ENCODE measurements around the gene TRAK1. TPM values are rescaled to one million over a fixed set of nuclear protein-coding genes. Genes with fewer than 3 reads are reported as not detected.

The TRAK1 gene
- total RNA-seq, 1 donor = 36.9 TPM

DNA sequence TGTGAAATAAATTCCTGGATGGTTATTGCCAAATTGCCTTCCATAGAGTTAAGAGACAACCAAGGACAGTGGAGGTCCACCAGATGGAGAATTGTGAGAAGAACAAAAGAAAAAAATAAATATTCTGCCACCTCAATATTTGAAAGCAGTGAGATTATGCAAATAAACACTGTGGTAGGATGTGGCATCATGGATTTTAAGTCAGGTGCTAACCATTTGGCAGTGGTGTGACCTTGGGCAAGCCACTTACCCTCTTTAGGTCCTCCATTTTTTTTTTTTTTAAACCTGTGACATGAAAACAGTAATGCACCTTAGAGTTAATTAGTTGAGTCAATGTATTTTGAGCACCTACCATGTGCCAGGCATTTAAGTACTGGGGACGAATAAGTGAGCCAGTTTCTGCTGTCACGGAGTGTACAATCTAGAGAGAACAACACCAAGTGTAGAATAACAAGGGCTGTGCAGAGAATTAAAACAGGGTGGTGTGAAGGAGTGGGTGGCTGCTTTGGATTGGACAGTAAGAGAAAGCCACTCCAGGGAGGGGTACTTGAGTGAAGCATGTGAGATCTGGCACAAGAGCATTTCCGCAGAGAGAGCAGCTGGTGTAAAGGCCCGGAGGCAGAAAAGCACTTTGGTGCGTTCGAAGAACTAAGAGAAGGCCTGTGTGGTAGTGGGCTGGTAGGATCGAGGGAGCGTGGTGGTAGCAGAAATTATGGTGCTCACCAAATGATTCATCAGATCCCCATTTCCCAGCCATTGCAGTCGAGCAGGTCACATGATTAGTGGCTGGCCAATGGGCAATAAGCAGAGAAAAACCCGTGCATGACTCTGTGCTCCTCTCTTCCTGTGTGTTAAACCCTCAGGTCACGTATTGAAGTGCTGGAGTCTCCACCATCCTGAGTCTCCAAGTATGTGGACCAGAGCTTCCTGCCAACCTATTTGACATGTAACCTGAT lies 135.6 kb downstream of the TRAK1 start:
- no peak for DNase-seq (ENCODE audit: low read depth in 2 of 3, low spot score in 2 of 3)

DNA sequence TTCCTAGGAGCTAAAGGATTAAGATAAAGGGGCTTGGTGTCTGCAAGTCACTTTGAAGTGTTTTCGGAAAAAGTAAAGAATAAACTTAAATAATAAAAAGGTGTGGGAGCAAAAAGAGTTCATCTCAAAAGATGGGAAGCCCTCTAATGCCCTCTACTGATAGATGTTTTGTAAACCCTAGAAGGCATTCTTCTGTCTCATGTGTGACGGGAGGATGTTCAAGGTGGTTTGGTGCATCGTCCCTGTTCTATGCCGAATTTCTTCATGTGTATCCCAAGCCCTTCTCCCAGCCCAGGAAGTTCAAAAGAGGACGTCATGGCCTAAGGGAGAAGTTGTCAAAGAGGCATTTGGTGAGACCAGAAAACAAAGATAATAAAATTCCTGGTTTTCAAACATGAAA lies 137.6 kb downstream of the TRAK1 start:
- peak in 1 of 3 donors; percentile 22 for DNase-seq (ENCODE audit: low read depth in 2 of 3, low spot score in 2 of 3)

DNA sequence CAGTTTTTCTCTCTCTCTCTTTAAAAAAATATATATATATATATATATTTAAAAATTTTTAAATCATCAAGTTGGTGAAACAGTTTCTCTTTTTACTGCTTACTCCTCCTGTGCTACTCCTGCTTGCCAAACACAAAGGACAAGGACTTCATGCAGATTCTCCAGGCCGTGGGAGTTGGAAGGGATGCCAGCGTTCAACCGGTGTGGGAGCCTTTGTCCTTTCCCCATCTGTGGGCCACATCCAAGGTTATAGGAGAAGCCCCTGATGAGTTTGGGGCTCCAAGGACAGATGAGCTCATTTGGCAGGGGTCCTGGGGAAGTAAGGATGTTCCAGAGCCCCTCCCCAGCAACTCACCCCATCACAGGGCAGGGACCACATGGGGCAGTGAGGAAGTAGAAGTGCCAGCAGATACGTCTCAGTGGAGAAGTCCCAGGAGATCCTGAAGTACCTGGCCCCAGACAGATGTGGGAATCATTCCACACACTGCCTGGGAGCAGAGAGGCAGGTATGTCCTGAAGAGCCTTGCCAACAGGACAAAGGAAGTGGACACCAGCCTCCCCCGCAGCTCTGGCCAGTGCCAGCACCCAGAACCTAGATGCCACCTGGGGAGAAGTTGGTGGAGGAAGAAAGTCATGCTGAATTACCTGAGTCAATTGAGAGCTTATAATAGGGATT lies 138.2 kb downstream of the TRAK1 start:
- DNase-seq (ENCODE audit: low read depth in 2 of 3, low spot score in 2 of 3) = no peak

DNA sequence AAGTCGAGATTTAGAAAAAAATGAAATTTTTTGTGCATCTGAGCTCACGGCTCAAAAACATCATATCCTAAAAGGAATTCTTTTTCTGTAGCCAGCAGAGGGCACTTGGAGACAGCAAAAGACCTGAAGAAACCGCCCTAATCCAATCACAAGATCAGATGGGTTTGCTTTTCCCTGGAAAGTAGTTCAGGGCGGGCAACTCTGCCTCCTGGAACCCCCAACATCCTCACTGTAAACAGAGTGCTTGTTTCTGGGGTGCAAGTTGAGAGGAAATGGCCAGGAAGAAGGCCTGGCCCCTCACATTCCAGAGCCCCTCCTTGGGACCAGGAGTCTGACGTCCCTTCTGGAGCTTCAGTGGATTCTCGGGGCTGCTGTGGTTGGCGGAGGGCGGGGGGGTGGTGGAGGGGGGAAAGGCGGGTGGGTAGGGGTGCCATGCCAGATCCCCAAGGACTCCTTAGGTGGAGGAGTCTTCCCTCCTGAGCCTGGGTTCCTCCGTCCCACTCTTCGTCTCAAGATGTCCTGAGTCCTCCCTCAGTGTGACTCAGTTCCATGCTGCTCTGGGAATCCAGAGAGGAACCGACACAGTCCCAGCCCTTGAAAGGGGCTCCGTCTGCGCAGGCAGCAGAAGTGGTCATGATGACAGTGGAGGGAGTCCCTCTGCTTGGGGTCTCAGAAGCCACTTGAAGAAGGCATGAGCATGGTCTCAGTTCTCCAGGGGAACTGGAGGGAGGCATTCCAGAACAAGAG lies 139.0 kb downstream of the TRAK1 start:
- DNase-seq (ENCODE audit: low read depth in 2 of 3, low spot score in 2 of 3) = peak in 2 of 3 donors; percentile 18 to 45

DNA sequence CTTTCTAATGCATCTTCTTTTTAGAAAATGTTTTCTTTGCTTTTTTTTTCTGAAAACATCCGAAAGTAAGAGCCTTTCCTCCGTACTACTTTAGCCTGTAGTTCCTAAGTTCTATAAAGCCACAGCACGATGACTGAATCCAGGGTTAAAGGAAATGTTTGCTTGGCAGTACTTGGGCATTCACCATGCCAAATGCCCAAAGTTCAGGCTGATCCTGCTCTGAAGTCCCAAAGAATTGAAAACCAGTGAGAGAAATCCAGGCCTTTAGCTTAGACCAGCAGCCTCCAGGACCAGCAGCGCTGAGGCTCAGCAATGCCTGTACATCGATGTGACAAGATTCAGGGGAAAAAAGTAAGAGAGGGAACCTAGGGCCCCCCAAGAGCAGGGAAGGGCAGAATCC lies 139.7 kb downstream of the TRAK1 start:
- DNase-seq (ENCODE audit: low read depth in 2 of 3, low spot score in 2 of 3) = no peak

DNA sequence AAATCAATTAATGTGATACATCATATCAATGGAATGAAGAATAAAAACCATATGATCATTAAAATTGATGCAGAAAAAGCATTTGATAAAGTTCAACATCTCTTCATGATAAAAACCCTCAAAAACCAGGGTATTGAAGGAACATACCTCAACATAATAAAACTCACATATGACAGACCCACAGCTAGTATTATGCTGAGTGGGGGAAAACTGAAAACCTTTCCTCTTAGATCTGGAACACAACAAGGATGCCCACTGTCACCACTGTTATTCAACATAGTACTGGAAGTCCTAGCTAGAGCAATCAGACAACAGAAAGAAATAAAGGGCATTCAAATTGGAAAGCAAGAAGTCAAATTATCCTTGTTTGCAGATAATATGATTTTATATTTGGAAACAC lies 144.4 kb downstream of the TRAK1 start:
- no peak for DNase-seq (ENCODE audit: low read depth in 2 of 3, low spot score in 2 of 3)

DNA sequence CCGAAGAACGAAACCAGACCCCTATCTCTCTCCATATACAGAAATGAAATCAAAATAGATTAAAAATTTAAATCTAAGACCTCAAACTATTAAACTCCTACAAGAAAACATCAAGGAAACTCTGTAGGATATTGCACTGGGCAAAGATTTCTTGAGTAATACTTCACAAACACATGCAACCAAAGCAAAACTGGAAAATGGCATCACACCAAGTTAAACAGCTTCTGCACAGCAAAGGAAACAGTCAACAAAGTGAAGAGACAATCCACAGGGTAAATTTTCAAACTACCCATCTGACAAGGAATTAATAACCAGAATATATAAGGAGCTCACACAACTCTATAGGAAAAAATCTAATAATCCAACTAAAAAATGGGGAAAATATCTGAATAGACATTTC lies 145.5 kb downstream of the TRAK1 start:
- no peak for DNase-seq (ENCODE audit: low read depth in 2 of 3, low spot score in 2 of 3)

DNA sequence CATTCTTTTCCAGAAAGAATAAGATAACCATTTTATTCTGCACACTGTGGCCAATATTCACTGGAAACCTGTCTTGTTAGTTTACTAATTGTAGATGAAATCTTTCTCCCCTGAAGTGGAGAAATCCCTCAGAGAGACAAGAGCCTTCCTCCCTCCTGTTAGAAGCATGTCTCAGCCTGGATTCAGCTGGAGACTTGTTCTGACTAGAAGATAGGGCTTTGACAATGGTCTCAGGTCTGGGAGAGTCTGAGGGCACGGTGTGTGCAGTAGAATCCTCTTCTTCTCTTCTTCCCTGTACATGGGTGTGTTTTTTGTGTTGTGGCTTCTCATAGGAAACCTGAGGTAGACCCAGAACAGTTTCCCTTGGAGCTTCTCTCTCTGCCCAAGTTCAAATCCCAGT lies 154.9 kb downstream of the TRAK1 start:
- DNase-seq (ENCODE audit: low read depth in 2 of 3, low spot score in 2 of 3) = no peak

DNA sequence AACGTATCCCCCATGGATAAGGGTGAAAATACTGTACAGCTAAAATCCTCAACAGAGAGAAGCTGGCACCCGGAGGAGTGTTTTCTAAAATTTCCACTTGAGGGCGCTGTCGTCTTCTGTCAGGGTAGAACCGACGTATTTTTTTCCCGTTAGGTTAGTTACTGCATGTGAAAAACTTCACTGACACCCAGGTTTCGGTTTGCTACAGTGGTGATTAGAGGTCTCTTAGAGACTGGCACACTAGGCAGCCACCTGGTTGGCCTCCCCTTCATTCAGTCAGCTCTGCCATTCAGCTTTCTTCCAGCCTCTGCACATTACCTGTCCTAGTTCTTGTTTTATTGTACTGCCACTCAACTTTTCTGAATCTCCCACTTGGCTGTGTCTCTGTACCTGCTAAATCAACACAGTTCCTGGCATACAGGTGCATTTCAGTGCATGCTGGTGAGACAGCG lies 156.4 kb downstream of the TRAK1 start:
- peak; percentile 26 to 84 (median 59) for DNase-seq (ENCODE audit: low read depth in 2 of 3, low spot score in 2 of 3)

DNA sequence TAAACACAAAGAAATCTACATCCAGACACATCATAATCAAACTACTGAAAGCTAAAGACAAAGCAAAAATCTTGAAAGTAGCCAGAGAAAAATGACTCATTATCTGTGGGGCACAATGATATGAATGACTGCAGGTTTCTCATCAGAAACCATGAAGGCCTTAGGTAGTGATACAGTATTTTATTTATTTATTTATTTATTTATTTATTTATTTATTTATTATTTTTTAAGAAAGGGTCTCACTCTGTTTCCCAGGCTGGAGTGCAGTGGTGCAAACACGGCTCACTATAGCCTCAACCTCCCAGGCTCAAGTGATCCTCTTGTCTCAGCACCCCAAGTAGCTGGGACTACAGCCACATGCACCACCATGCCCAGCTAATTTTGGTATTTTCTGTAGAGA lies 159.6 kb downstream of the TRAK1 start:
- no peak for DNase-seq (ENCODE audit: low read depth in 2 of 3, low spot score in 2 of 3)

DNA sequence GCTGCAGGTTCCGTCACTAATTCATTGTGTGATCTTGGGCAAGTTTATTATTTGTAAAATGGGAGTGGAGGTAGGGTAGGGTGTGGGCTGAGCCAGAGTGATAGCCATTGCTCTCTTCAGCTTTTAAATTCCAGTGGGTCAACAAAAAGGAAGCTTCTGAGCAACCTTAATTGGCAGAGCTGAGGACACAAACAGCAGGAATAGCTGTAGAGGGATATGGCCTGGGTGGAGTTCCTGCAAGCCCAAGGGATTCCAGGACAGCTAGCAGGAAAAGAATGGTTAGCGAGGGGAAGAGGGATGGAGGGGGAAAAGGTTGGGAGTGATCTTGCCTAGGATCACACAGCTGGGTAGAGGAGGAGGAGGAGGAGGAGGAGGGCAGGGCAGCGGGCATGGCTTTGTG lies 163.4 kb downstream of the TRAK1 start:
- no peak for DNase-seq (ENCODE audit: low read depth in 2 of 3, low spot score in 2 of 3)

DNA sequence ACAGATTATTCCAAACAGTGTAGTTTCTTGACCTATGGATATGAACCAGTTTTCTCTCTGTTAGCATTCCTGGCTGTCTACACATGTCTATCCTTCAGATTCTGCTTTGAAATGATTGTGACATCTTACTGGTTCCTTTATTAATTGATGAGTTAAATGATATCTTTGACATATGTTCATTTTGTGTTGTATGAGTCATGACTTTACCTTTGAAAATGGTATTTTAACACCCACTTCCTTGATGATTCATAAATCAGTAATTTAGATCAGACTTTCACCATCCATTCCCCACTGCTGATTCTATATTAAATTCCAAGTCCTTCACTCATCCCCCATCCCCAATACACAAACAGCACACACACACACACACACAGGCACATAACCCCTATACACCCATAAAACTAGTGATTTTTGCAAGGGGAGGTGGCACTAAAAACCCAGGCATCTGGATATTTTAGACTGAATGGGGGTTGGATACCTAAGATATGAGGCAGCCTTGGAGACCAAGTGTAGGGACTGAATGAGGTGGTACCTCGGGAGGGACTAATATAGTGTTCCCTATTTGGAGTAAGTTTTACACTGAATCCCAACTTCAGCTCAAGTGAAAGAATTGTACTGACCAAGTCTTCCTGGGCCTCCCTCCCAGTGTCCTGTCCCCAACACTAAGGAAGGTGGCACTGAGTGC lies 165.1 kb downstream of the TRAK1 start:
- DNase-seq (ENCODE audit: low read depth in 2 of 3, low spot score in 2 of 3) = no peak

DNA sequence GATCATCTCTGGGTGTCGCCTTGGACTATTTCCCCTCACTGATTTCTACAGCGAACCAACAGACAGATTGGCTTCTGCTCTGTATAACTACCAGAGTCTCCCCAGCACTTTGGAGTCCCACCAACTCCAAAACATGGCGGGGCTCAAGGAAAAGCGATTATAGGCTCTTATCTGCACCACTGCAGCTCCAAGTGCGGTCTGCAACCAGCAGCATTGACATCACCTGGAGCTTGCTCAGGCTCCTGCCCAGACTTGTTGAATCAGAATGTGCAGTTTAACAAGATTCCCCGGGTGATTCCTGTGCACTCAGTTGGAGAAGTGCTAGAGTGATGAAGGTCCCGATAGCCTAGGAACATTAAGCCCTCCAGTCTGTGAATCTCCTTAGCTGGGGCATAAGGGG lies 165.8 kb downstream of the TRAK1 start:
- no peak for DNase-seq (ENCODE audit: low read depth in 2 of 3, low spot score in 2 of 3)

DNA sequence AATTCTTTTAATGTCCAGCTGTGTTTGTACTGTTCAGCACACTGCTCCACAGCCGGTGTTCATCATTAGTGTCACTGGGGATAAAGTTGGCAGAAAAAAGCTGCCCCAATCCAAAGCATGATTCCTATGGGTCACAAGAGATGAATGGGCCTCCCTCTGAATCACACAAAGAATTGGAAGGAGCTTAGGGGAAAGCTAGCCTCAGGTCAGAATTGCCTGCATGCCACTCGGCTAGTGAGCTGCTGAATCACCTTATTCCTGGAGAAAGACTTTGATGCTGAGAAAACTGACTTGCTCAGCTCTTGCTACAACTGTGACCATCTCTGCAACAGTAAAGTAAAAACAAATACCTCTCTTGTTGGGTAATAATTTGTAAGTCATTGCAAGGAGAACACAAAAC lies 171.4 kb downstream of the TRAK1 start:
- DNase-seq (ENCODE audit: low read depth in 2 of 3, low spot score in 2 of 3) = no peak

DNA sequence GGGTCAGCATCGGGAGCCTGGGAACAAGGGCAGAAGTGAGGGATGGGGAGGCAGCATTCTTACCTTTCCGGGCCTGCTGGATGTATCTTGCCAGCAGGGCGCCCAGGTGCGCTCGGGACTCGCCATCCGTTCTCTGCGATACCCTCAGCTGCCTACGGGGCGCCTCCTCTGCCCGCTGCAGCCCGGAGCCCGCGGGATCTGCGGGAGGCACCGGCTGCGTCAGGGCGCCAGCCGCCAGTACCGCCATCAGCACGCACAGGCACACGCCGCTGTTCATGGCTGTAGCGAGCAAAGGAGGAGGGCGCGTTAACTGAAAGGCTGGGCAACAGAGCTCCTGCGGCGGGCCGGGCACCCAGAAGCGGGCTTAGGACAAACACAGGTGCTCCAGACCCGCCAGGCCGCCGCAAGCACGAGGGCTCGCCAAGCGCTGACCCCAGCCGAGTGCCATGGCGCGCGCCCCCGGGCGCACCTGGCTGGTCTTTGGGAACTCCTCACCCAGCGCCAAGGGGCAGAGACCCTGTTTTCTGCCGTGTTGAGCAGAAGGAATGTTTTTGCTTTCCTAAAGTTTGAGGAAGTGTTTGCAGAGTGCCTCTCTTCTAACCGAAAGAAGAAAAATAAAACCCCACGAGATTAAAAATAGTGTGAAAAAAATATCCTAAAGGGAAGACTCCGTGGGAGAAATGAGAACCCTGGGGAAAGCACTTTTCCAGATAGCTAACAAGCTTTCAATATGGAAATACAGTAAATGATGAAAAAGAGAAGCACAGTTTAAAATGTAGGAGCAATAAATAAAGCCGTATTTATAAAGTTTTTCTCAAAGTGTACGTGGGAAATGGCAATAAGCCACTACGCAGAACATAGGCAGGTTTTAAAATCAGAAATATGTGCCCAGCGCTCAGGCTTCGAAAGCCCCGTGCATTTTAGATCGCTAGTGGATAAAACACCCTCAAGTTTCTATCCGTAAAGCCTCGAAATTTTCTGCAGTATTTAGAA lies 172.5 kb downstream of the TRAK1 start:
- peak in 1 of 3 donors; percentile 20 for DNase-seq (ENCODE audit: low read depth in 2 of 3, low spot score in 2 of 3)

DNA sequence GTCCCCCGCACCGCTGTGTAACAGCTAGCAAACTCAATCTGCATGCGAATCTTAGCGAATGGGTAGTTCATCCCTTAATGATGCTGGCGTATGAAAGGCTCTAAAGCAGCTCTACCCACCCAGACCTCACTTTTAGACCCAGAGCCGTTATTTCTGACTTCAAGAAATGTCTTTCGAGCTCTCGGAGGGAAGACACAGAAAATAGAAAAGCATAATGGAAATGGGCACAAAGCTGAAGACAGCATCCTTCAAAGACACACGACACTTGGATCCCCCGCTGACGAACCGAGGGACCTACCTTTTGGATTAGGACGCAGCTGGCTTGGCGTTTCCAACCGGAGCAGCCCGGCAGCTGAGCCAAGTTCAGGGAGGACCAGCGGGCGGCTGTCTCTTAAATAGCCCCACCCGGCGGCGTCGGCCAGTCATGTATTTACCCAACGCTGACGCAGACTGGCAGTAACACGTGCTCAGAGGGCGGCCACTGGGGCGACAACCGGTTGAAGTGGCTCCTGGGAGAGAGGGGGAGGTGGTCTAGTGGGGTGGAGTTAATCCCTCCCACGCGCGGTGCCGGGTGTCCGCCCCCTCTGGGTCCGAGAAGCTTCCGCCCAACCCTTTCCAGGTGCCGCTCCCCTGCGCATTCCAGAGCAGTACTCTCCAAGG lies 173.4 kb downstream of the TRAK1 start:
- DNase-seq (ENCODE audit: low read depth in 2 of 3, low spot score in 2 of 3) = peak in 2 of 3 donors; percentile 23 to 39

DNA sequence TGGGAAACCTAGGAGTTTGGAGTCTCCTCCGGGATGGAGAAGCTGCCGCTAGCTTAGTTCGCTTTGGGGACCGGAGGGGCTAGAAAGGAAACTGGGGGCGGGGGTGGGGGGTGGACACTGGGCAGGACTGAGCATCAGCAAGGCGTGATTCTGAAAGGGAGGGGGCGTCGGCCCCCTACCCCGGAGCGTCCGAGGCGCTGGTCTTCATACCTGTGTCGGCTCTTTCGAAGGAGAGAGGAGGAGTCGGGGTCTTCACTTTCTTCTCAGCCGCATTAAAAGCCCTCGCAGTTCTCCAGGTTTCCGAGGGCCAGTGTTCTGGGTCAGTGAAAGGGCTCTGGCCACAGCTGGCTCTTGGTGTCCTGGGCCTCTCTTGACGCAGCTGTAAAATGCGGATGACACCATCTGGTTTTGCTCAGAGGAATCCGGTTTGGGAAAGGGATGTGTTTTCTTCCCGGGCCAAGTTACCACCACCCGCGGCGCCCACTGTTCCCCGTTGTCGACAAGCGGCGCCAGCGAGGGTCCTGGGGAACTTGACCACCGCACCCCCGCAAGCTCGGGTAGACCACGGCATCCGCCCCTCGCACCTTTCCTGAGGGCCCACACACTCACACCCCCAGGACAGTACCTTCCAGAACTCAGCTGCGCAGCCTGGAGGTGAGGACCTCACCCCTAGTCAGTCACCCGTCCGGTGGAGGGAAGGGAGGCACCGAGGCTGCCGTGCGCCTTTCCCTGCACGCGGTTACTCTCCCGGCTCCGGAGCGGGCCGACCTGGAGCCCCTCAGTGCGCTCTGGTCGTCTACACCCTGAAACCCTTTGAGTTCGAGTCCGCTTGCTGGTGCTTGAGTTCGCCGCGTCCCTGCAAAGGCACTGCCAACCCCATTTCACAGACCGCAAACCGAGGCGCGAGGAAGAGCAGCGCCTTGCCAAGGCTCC lies 174.2 kb downstream of the TRAK1 start:
- no peak for DNase-seq (ENCODE audit: low read depth in 2 of 3, low spot score in 2 of 3)

DNA sequence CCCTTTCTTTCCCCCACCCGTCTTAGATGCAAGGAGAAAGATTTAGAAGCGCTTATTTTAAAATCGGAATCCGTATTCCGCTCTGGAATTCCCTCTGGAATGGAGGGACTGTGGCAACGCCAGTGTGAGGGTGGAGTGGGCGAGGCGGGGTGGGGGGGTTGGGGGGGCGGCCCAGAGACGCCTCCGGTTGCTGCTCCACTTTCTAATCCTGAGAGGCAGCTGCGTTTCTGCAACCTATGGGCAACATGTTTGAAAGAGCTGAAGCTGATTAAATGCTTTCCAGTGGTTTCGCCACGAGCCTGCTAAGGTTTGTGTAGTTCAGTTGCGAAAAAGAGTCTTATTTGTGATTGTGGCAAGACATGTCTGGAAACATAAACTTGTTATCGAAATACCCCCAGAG lies 174.9 kb downstream of the TRAK1 start, which contains the start of gene CCK:
CCK (minus strand) TSS at position 101 of the 400 bp plus-strand sequence. CDS start 2,555 bp downstream, outside the sequence.
- no peak for DNase-seq (ENCODE audit: low read depth in 2 of 3, low spot score in 2 of 3)

Data from hematopoietic multipotent progenitor cell (in vitro differentiated cells).